ENCODE data around the gene NR1H3.

DNA sequence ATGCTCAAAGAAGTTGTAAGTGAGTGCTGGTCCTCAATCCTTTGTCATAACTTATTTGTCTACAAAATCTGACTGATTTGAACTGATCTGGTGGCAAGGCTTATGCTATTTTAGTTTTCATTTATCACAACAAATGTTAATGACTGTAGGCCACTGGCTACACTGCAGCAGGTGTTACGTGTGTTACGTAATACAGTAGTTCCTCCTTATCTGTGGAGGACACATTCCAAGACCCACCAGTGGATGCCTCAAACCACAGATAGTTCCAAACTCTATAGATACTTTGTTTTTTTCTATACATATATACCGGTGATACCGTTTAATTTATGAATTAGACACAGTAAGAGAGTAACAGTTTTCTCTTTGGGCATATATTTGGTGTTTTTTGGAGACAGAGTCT lies 19.1 kb downstream of the NR1H3 start:
- TF ChIP-seq, protein P1, sequence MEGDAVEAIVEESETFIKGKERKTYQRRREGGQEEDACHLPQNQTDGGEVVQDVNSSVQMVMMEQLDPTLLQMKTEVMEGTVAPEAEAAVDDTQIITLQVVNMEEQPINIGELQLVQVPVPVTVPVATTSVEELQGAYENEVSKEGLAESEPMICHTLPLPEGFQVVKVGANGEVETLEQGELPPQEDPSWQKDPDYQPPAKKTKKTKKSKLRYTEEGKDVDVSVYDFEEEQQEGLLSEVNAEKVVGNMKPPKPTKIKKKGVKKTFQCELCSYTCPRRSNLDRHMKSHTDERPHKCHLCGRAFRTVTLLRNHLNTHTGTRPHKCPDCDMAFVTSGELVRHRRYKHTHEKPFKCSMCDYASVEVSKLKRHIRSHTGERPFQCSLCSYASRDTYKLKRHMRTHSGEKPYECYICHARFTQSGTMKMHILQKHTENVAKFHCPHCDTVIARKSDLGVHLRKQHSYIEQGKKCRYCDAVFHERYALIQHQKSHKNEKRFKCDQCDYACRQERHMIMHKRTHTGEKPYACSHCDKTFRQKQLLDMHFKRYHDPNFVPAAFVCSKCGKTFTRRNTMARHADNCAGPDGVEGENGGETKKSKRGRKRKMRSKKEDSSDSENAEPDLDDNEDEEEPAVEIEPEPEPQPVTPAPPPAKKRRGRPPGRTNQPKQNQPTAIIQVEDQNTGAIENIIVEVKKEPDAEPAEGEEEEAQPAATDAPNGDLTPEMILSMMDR (IDR thresholded peaks at IDR 0.05; ENCODE audit: insufficient read depth, low read length, poor library complexity, severe bottlenecking), result no peak
- TF ChIP-seq EZH2phosphoT487 (conservative IDR thresholded peaks at IDR 0.05; ENCODE audit: low read length), result no peak

All from SU-DHL-6 (cell line).